T-helper 2 cell treated with Interferon-gamma antibody and Interleukin-4, amounts not matched to agents 100 ng/mL and 5 ng/mL, for 36 hours (primary cell): ENCODE measurements around the gene CFAP54. TPM values are rescaled to one million over a fixed set of nuclear protein-coding genes. Genes with fewer than 3 reads are reported as not detected.
"Not testable (repeated sequence)": the region's sequence is repeated elsewhere in the genome, so short reads cannot be mapped to it uniquely, and the experiment has no call there.

Experiments used
- intact Hi-C: fragments of 100-400 bp; cut with micrococcal nuclease; formaldehyde crosslinking; loops from one replicate; pipeline ENCODE4 v1.15.1; 2023
- total RNA-seq: library from RNA; stranded (reverse); gene quantifications from 2 replicates; pipeline ENCODE4 v1.2.3, GENCODE V29; 2022

CFAP54 gene
- total RNA-seq, 1 donor from 2014 or later: 0.30 TPM

DNA sequence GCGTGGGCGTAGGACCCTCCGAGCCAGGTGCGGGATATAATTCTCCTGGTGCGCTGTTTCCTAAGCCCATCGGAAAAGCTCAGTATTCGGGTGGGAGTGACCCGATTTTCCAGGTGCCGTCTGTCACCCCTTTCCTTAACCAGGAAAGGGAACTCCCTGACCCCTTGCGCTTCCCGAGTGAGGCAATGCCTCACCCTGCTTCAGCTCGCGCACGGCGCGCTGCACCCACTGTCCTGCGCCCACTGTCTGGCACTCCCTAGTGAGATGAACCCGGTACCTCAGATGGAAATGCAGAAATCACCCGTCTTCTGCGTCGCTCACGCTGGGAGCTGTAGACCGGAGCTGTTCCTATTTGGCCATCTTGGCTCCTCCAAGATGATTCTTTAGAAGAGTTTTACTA is 240.1 kb downstream of the CFAP54 start:
- intact Hi-C loops: not testable (repeated sequence)

DNA sequence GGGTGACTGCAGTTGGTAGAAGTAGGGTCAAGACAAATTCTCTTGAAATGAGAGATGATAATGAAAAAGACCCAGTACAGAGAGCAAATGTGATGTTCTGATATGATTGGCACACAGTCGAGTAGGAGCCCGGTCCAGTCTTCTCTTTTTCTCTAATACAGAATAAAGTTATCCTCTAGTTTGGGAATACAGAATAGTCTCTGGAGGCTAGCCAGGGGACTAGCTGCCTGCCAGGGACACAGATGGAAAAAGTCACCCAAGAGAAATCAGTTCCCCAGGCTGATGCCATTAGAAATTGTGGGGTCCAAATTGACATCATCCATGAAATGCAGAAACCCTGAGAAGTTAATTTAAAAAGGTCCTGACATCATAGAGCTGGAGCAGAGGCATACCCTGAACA is 240.5 kb downstream of the CFAP54 start:
- intact Hi-C loops: no loop called here

DNA sequence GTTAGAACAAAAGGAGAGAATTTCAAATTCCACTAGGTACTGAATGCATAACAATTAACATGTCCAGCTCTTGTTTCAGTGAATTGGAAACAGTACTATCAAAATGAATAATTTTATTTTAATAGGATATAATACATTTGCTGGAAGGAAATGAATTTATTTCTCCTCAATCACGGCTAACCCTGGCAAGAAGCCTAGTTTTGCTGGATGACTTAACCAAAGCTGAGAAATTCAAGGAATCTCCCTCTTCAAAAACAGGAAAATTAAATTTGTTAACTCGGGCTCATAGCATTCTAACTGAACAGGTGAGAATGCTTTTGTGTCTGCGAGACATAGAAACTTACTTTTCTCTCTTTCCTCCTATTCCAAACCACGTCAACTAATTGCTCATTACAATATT is 254.2 kb downstream of the CFAP54 start:
- intact Hi-C loops: no loop called here

DNA sequence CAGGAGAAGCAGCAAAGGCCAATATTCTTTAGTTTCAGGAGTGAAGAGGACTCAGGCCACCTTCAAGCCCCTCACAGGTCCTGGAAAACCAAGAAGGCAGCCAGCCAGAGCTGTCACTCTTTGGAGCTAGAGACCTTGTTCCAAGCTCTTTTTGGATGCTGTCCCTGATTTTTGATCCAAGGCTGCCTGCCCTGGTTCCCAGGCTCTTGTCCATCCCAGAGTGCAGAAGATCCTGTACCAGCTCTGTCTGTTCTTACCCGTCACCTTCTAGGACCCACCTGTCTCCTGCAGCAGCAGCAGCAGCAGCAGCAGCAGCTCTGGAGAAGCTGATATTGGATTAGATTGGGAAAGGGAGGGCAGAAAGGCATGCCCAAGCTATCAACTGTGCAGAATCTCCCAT is 260.6 kb downstream of the CFAP54 start:
- intact Hi-C loops: no loop called here

DNA sequence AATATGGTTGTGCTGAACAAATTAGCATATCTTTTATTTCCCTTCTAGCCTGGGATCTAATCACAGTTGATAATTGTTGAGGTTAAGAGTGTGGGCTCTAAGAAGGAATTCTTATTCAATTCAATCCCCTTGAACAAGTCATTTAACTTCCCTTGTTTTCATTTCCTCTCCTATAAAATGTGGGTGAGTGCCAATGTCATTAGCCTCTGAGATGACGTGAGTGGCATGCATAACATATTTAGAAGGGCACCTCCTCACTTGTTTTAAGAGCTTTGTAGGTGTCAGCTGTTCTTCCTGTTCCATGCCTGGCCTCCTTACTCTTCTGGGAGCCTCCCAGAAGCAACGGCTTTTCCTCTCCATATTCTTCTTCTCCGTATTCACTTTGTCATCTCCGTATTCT is 262.2 kb downstream of the CFAP54 start:
- intact Hi-C loops: no loop called here

DNA sequence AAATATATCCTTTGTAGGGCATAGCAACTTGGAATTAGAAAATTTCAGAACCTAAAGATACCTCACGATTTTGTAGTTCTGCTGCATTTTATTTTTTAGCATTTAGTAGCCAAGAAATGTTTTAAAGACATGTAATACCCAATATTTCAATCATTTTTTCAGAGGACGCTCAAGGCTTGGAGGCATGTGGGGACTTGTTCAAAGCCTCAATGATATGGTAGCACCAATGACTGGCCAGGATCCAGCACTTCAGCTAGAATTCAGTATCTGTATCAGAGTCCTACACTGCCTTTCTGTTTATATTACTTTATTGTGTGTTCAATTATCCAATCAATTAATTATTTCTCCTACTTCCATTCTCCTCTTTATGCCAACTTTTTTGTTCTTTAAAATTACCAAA is 262.8 kb downstream of the CFAP54 start:
- intact Hi-C loops: no loop called here

DNA sequence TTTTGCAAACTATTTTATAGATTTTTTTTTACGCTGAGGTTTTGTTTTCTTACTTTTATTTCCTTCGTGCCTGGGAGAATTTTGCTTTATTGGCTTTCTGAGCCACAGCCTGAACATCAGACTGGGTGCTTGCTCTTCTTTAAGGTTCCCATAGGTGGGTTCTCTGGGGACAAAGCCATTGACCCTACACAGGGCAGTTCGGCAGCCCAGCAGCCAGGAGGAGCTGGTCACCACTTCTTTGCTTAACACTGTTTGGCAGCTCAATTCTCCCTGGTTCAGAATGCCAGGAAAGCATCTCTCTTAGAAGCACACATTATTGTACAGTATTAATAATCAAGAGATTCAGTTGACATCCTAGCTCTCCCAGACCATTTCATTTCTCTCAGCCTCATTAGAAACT is 276.9 kb downstream of the CFAP54 start:
- intact Hi-C loops: no loop called here

DNA sequence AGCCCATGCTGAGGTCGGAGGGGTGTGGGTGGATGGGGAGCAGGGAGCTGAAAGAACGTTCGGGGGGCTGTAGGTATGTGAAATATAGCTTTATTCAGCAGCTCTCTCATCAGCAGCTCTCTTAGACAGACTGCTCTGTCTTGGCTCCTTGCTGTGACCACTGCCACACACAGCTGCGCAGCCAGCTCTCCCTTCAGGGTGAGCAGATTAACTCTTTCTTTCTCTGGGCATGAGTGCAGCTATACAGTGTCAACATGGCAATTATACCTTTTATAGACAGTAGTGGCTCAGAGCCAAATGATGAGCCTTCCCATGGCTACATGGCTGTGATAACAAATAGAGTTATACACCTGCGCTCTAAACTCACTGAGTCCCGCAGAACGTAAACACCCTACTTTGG is 280.0 kb downstream of the CFAP54 start:
- intact Hi-C loops: no loop called here

DNA sequence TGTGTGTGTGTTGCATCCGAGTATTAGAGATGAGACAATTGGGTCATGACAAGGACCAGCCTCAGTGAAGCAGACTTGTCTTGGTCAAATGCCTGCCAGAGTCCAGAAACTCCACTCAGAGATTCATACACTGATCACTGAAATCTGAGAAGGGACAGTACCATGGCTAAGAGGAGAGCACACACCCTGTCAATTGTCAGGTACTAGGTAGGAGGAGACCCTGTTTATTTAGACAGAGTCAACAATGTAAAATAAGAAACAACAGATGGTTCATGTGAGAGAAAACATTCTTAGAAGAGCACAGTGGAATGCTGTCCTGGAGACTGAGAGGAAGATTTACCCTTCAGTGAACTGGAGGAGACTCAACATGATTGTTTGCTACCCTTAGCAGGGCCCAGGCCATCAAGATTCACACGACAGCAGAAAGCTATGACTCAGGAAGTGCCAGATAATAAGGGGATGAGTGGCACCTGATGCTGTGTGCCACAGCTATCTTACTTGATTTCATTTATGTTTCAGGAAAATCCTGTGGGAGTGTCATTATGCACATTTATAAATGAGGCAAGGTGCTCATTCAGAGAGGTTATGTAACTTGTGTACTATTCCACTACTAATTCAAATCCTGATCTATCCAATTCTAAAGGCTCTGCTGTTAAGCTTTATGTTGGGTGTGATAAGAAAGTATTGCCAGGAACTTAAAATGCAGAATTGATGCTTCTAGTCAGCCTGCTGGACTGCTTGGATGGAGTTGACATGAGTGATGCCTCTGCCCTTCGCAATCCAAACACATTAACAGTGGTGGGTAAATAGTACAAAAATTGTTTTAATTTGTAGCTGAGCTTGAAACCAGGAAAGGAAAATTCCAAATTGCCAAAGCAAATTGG is 281.1 kb downstream of the CFAP54 start:
- intact Hi-C loops: no loop called here

DNA sequence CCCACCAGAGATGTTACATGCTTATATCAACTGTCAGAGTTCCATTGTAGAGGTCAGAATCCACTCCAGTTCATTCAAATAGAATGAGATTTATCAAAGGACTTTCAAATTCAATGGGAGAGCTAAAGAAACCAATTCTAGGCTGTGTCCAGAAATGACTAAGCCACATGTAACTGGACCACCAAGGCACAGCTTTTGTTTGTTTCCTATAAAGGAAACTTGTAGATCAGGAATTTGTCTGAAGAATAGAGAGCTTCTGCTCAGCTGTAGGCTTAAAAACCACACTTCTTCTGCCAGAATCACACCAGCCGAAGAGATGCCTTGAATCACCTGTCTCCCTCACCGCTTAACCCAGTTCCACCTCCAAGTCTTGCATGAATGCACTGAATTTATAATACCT is 283.7 kb downstream of the CFAP54 start:
- intact Hi-C loops: no loop called here

DNA sequence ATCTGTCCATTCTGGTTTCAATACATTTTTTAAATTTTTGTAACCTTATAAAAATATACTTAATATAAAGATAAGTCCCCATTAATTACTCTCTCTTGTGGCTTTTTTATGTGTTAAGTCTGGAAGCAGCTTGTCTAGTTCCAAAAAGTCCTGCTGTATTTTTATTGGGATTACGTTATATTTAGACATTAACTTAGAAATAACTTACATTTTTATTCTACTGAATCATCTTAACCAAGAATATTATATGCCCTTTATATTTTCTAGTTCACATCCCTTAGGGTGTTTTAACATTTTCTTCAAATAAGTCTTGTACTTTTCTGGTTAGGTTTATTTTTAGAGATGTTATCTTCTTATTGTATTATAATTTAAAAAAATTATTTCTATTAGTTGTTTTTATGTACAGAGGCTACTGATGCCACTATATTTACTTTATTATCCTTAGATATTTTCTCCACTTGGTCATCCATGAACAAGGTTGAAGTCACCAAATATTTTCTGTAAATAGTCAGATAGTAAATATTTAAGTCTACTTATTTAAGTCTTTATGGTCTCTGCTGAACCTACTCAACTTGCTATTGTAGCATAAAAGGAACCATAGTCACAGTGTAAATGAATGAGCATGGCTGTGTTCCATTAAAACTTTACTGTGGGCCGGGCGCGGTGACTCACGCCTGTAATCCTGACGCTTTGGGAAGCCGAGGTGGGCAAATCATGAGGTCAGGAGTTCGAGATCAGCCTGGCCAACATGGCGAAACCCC is 285.3 kb downstream of the CFAP54 start:
- intact Hi-C loops: no loop called here

DNA sequence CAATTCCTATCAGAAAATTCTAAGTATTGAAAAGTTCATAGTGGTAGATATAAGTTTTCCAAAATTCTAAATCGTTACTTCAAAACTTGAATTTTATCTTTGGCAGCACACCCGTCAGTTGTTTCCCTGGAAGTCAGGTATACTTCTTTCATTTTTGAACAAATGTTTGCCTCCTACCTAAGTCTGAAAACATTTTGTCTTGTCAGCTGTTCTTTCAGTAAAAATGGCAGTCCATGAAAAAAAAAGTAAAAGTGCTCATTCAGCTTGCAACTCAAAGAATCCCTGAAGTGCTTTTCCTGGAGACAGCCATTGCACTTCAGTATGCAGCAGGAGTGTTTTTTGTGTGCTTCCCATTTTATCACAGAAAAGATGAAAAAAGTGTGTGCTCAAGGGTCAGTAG is 287.5 kb downstream of the CFAP54 start:
- intact Hi-C loops: no loop called here

DNA sequence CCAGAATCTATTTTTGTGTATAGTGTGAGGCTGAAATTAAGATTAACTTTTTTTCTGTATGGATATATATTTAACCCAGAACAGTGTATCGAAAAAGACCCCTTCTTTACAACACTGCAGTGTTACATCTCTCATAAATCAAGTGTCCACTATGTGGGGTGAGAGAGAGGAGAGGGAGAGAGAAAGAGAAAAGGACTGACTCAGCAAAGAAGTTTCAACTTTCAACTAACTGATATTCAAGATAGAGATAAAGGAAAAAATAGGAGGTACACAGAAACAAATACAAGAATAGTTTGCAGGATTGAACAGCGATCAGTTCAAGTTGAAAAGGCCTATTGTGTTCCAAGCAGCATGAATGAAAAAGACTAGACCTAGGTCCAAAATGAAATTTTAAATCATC is 291.0 kb downstream of the CFAP54 start:
- intact Hi-C loops: no loop called here

DNA sequence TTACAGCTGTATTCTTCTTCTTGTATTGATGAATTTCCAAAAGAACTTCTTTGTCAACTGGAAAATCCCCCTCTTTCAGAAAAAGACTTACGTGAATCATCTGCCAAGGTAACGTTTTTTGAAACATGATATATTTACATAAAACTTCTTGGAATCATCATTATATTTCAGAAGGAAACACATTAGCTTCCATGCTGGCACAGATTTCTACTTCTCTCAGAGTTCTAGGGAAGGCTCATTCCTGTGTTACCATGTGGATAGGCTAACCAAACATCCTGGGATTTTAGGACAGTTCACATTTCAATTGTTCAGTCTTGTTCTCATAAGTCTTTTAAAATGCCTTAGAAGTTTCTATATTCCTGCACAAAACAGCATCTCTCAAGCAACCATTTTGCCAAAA is 297.4 kb downstream of the CFAP54 start:
- intact Hi-C loops: no loop called here

DNA sequence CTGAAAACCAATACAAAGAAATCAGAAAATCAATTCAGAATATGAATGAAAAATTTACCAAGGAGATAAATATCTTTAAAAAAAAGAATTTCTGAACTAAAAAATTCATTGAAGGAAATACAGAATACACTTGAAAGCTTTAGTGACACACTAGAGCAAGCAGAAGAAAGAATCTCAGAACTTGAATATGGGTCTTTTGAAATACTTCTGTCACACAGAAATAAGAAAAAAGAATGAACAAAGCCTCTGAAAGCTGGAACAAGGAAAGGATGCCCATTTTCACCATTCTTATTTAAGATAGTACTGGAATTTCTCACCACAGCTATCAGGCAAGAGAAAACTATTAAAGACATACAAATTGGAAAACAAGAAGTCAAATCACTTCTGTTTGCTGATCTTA is 314.6 kb downstream of the CFAP54 start:
- intact Hi-C loops: no loop called here

DNA sequence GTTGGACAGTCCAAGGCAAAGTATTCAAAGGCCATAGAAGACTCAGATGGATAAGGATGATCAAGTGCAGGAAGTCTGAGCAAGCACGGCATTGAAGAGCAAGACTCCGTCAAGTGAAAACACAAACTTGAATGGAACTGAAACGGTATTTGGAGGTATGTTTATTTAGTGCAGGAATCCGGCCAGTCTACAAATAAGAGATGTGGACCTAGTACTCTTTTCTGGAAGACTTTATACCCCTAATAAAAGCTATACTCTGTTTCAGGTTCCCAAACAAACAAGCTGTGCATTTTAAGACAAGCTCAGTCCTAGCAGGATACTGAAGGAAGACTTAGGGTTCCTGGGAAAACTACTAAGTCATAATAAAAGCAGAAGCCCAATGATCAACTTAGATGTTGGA is 316.9 kb downstream of the CFAP54 start:
- intact Hi-C loops: no loop called here

DNA sequence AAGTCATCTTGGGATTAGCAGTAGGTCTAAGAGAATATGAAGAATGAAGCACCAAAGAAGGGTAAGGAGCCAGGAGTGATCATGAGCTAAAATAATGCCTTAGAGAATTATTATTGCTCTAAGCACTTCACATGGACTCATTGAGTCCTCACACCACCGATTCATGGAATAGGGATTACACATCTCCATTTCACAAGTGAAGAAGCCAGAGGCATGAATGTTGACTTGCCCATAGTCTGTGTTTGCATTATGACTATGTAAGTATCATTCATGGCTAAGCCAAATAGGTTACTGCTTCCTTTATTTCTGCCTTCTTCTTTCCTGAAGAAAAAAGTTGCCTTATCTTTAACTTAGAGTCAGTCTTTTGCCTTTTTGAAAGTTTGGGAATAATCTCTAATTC is 318.4 kb downstream of the CFAP54 start:
- intact Hi-C loops: no loop called here

DNA sequence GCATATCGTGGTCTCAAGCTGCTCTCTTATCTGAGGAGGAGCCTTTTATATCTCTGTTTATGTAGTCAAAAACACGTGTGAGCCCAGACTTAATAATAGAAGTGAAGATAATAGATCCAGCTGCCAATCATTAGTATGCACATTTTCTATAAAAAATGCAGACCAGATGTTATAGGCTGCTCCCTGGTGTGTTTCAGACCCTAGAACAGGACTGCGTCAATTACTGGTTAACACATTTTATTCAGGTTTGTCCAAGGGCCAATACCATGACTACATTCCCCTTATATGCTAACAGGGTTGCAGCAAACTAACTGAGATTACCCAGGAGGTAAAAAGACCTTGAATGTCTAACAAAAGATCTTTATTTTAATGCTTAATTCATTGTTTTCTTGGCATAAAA is 319.2 kb downstream of the CFAP54 start:
- intact Hi-C loops: no loop called here

DNA sequence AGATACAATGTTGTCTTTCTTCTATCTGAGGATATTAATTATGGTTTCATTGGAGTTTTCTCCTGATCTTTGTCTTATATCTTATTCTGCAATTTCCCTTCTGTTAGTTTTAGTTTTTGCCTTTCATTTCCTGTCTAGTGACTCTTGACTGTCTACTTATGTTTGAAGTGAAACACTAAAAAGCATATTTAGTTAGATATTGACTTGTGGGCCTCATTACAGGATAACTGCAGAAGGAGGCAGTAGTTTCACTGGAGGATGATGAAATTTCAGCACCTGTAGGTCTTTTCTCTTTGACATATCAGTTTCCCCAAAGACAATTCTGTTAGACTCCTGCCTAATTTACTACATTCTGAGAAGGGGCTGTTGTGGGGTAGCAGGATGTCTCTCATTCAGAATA is 320.1 kb downstream of the CFAP54 start:
- intact Hi-C loops: no loop called here

DNA sequence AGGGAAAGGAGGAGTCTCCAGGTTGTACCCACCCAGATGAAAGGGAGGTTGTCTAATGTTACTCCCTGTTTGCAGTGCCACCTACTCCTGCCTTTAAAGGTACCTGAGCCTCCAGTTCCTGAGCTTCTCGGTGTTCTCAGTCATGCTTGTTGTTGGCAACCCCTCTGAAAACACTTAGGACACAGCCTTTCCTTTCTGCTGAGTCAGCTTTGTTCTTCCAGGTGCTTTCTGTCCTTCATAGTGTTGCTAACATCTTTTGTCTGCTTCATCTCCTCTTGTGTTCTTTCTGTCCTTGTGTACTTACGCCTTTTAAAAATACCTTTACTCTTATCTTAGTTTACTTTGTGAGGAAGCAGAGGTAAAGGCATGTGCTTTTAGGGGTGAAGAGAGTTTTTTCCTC is 320.7 kb downstream of the CFAP54 start:
- intact Hi-C loops: no loop called here

DNA sequence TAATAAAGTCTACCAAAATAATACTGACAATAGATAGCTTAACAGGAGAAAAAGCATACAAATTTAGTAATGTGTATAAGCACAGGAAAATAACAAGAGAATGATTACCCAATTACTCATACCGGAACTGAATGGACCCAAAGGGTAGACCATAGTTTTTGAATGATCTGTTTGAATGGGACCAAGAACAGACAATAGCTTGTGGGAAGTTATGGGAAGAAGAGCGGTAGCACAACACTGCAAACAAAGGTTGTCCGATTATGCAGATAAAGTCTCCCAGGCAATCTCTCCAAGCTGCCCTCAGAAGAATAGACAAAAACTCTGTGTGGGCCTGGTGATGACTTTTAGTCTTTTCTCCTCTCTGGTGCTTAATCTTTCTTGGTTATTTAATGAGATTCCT is 321.1 kb downstream of the CFAP54 start:
- intact Hi-C loops: no loop called here

DNA sequence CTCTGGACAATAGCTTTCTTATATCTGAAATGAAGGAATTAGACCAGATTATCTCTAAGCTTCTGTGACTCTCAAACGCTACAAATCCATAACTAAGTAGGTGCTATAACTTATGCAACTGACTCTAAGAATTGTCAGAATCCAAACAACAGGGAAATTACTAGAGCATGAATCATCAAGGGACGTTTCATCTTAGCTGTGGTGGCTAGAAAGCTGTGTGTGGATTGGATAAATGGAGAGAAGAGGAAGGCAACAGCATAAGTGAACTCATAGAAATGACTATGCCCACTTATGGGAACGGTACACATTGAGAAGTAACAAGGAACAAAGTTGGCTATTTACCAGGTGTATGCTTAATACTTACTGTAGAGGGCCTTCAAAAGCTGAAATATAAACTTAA is 321.7 kb downstream of the CFAP54 start:
- intact Hi-C loops: no loop called here

DNA sequence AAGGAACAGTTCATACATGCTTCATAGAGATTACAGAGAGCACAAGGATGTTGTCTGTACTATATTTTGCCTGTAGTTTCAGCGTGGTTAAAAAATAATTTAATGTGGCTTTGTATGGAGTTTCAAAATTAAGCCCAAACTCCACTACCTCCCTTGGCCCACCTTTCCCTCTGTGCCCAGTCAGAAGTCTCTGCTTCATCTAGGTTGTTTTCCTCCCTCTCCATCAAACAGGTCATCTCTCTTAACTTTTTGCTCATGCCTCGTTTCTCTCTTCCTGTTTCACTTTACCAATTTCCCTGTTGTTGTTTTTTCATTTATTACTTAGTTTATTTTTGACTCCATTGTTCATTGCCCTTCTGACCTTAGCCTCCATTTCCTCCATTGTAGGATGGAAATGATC is 322.8 kb downstream of the CFAP54 start:
- intact Hi-C loops: no loop called here
